HEK293 (cell line): Measurements from ENCODE around the gene TIAL1.

Source experiments
- AEBP2 ChIP-seq: fragments of 450-650 bp; formaldehyde crosslinking; IDR thresholded peaks from 2 replicates; pipeline ENCODE4 v1.5.1; 2016; ENCODE audit warnings: missing biosample characterization, missing genetic modification characterization, borderline replicate concordance
- ZBTB21 ChIP-seq: fragments of 450-650 bp; formaldehyde crosslinking; IDR thresholded peaks from 2 replicates; pipeline ENCODE4 v1.5.1; 2017; ENCODE audit warnings: missing biosample characterization, missing genetic modification characterization
- ZBTB49 ChIP-seq: fragments of 450-650 bp; formaldehyde crosslinking; IDR thresholded peaks from 2 replicates; pipeline ENCODE4 v1.5.1; 2016; ENCODE audit warnings: missing biosample characterization, missing genetic modification characterization, low read depth
- TF ChIP-seq, protein P1 (sequence below): fragments of 450-650 bp; formaldehyde crosslinking; IDR thresholded peaks from 2 replicates; pipeline ENCODE4 v1.5.1; 2016; ENCODE audit warnings: missing biosample characterization, missing genetic modification characterization

GRCh38 chr10:119526621-119527592 is 69.9 kb downstream of the TIAL1 start:
- TF ChIP-seq, protein P1, sequence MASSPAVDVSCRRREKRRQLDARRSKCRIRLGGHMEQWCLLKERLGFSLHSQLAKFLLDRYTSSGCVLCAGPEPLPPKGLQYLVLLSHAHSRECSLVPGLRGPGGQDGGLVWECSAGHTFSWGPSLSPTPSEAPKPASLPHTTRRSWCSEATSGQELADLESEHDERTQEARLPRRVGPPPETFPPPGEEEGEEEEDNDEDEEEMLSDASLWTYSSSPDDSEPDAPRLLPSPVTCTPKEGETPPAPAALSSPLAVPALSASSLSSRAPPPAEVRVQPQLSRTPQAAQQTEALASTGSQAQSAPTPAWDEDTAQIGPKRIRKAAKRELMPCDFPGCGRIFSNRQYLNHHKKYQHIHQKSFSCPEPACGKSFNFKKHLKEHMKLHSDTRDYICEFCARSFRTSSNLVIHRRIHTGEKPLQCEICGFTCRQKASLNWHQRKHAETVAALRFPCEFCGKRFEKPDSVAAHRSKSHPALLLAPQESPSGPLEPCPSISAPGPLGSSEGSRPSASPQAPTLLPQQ, result no peak
- TF ChIP-seq ZBTB49 (no peak), AEBP2 (no peak), ZBTB21 (no peak)
